C4-2B (cell line): ENCODE results near the gene RCOR1.
A peak's percentile ranks its signal among the peaks of the same experiment; 100 is the strongest.

ENCODE experiments used
- H3K27ac ChIP-seq: fragments of 450-650 bp; 2 replicates; pipeline ENCODE4 v1.5.1; 2017
- CTCF ChIP-seq: fragments of 450-650 bp; conservative IDR thresholded peaks from 2 replicates; pipeline ENCODE4 v1.5.1; 2017; ENCODE audit warnings: mild to moderate bottlenecking
- ZFX ChIP-seq: fragments of 450-650 bp; IDR thresholded peaks from 2 replicates; pipeline ENCODE4 v1.6.1; 2017

RCOR1 gene

GRCh38 chr14:102723650-102724049, 131.2 kb downstream of the RCOR1 start:
- no peak for TF ChIP-seq CTCF
- no peak for TF ChIP-seq ZFX
- H3K27ac ChIP-seq, result no peak overlapping the region

DNA sequence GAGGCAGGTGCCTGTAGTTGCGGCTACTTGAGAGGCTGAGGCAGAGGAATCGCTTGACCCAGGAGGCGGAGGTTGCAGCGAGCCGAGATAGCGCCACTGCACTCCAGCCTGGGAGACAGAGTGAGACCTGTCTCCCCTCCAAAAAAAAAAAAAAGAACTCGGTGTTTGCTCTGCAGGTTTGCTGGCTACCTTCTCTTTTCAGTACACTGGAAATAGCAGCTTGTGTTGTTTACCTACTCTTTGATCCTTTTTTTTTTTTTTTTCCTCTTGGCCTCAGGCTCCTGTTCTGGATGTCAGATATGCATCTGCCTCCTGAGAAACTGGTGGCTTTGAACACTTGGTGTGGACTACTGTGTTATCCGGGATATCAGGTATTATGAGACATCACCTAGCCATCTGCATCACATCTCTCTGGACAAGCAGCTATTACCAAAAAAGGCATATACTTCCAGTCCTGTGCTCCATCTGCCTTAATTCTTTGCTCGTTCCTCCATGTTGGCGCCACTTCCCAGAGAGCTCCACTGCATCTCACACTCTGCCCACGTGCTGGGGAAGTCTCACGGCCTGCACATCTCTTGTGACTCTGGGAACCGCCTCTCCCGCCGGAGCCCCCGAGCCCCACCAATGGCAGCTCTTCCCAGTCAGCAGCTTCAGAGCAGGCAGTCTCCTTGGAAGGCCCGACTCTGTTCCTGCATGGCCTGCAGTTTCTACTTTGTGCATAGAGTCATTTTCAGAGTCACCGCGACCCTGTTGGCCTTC, 133.9 kb downstream of the RCOR1 start:
- TF ChIP-seq CTCF, result no peak
- TF ChIP-seq ZFX, result no peak
- peak overlapping the region; percentile 49 for H3K27ac ChIP-seq

- TF ChIP-seq CTCF, result no peak
- no peak for TF ChIP-seq ZFX
- H3K27ac ChIP-seq, result no peak overlapping the region
Observed at GRCh38 chr14:102727336-102728095, 135.1 kb downstream of the RCOR1 start.

DNA sequence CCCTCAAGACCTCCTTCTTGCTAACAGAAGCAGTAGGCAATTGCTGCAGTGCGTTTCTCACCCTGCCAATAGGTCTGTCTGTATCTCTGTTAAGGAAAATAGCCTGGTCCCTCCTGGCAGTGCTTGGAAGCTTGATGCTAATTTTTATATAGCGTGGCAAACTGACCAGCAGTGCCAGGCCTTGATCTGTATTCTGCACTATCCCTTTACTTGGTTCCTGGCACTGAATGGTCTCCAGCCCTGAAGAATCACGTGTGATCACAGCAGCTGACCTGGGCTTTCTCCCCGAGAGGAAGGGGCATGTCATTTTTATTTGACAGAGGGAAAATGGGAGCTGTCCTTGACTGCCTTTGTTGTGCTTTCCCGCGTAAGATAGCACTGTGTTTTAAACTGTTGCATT, 136.1 kb downstream of the RCOR1 start:
- no peak for TF ChIP-seq ZFX
- TF ChIP-seq CTCF, result no peak
- H3K27ac ChIP-seq, result no peak overlapping the region

GRCh38 chr14:102729268-102729667, 136.8 kb downstream of the RCOR1 start:
- no peak overlapping the region for H3K27ac ChIP-seq
- no peak for TF ChIP-seq ZFX
- TF ChIP-seq CTCF, result no peak

DNA sequence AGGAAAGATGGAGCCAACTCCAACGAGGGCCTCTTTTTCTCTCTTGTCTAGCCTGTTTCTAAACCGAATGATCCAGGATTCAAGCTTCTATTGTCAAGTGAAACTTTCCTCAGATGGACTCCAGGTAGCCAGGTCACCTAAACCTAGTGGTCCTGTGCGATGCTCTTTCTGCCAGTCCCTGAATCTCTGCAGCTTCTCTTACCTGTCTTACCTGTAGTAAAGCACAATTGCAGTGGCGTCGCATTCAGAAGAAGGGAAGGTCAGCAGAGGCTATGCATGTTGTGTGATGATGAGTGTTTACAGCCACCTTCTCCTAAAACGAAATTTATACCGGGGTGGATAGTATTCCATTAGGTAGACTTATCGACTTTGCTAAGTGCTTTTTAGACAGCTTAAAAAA, 137.4 kb downstream of the RCOR1 start:
- TF ChIP-seq CTCF, result no peak
- no peak for TF ChIP-seq ZFX
- no peak overlapping the region for H3K27ac ChIP-seq
